GM19452 (cell line): ENCODE measurements around the gene BTNL9.
"Not testable (repeated sequence)": the region's sequence is repeated elsewhere in the genome, so short reads cannot be mapped to it uniquely, and the experiment has no call there.

Experiments used
- ATAC-seq: cut with Tn5 transposase; IDR thresholded peaks from one replicate; pipeline ENCODE4 v1.9.1; 2021; ENCODE audit not compliant: unreplicated experiment

The BTNL9 gene

GRCh38 chr5:181042722-181043121, 2.7 kb downstream of the BTNL9 start:
- no peak for ATAC-seq

GRCh38 chr5:181043285-181044092, 3.4 kb downstream of the BTNL9 start:
- no peak for ATAC-seq

- no peak for ATAC-seq
Measured at GRCh38 chr5:181044093-181044599, 4.1 kb downstream of the BTNL9 start.

- ATAC-seq: no peak
Measured at GRCh38 chr5:181044662-181045305, 4.7 kb downstream of the BTNL9 start.

GRCh38 chr5:181045316-181045715, 5.2 kb downstream of the BTNL9 start:
- ATAC-seq: no peak

GRCh38 chr5:181045857-181046256, 5.8 kb downstream of the BTNL9 start:
- ATAC-seq: not testable (repeated sequence)

- ATAC-seq: no peak
Measured at GRCh38 chr5:181047288-181047687, 7.2 kb downstream of the BTNL9 start.

- no peak for ATAC-seq
Measured at GRCh38 chr5:181047921-181048320, 7.9 kb downstream of the BTNL9 start.

- ATAC-seq: no peak
Measured at GRCh38 chr5:181050016-181050415, 9.9 kb downstream of the BTNL9 start.

- no peak for ATAC-seq
Measured at GRCh38 chr5:181051841-181052671, 12.0 kb downstream of the BTNL9 start.

- ATAC-seq: no peak
Measured at GRCh38 chr5:181052672-181053487, 12.8 kb downstream of the BTNL9 start.

GRCh38 chr5:181053488-181054121, 13.5 kb downstream of the BTNL9 start:
- ATAC-seq: no peak

GRCh38 chr5:181054138-181054537, 14.1 kb downstream of the BTNL9 start:
- no peak for ATAC-seq

- ATAC-seq: no peak
Measured at GRCh38 chr5:181054871-181055459, 14.9 kb downstream of the BTNL9 start.

GRCh38 chr5:181056431-181056830, 16.4 kb downstream of the BTNL9 start:
- ATAC-seq: no peak

- no peak for ATAC-seq
Measured at GRCh38 chr5:181058321-181058720, 18.3 kb downstream of the BTNL9 start.

GRCh38 chr5:181058786-181059296, 18.8 kb downstream of the BTNL9 start:
- ATAC-seq: no peak

GRCh38 chr5:181059297-181060230, 19.5 kb downstream of the BTNL9 start:
- ATAC-seq: no peak
